Breast epithelium (tissue), 3 donors: ENCODE data around the gene IKZF5.

Source experiments
- CTCF ChIP-seq, 3 donors: fragments of 450-650 bp; IDR thresholded peaks; one replicate each; pipeline ENCODE4 v1.5.1; 2016 to 2017; ENCODE audit warnings: antibody characterized with exemption in 3 of 3, mild to moderate bottlenecking in 3 of 3, moderate library complexity in 3 of 3
- POLR2A ChIP-seq: fragments of 450-650 bp; IDR thresholded peaks from one replicate; pipeline ENCODE4 v1.6.1; 2016; ENCODE audit warnings: antibody characterized with exemption, mild to moderate bottlenecking, moderate library complexity

GRCh38 chr10:122974023-122974422 is 34.6 kb downstream of the IKZF5 start:
- TF ChIP-seq CTCF (IDR thresholded peaks at IDR 0.05) (no peak), POLR2A (no peak)
